ENCODE data around the gene ANKRD62.

ANKRD62 gene

GRCh38 chr18:12093520-12094257, at the start of gene ANKRD62:
Gene ANKRD62 (plus strand): TSS chr18:12093843. CDS start chr18:12094018, 175 bp downstream.
- H3K9me3 Mint-ChIP-seq, result no peaks in the 10 kb centered on the region
- H3K27me3 Mint-ChIP-seq (ENCODE audit: low read depth), result no peaks in the 10 kb centered on the region
- peaks cover 10% of the 10 kb centered on the region for H3K4me1 Mint-ChIP-seq (ENCODE audit: low read depth)
- no peak within 1 kb of the TSS for H3K4me3 Mint-ChIP-seq
- H3K27ac Mint-ChIP-seq, result no peak within 1 kb of the TSS
- H3K36me3 Mint-ChIP-seq (ENCODE audit: low read depth), result no peaks in the 10 kb centered on the region

DNA sequence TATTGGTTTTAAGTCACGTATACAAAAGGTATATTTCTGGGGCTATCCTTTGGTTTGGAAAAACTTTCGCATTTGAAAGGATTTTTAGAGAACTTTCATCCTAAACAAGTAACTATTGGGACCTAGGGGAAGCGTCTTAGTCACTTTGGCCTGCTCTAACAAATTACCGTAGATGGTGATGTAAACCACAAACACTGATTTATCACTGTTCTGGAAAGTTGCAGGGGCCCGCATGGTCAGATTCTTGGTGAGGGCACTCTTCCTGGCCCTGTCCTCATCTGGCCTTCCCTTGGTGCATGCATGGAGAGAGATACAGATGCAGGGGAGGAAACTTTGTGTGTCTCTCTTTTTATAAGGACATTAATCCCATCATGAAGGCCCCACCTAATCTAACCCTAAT, 49.1 kb upstream of the ANKRD62 start:
- Mint-ChIP-seq H3K9me3 (no peaks in the 10 kb centered on the region), H3K27ac (no peak overlapping the region), H3K4me3 (no peak overlapping the region), H3K4me1 (ENCODE audit: low read depth) (peaks cover 14% of the 10 kb centered on the region), H3K36me3 (ENCODE audit: low read depth) (no peaks in the 10 kb centered on the region), H3K27me3 (ENCODE audit: low read depth) (no peaks in the 10 kb centered on the region)

DNA sequence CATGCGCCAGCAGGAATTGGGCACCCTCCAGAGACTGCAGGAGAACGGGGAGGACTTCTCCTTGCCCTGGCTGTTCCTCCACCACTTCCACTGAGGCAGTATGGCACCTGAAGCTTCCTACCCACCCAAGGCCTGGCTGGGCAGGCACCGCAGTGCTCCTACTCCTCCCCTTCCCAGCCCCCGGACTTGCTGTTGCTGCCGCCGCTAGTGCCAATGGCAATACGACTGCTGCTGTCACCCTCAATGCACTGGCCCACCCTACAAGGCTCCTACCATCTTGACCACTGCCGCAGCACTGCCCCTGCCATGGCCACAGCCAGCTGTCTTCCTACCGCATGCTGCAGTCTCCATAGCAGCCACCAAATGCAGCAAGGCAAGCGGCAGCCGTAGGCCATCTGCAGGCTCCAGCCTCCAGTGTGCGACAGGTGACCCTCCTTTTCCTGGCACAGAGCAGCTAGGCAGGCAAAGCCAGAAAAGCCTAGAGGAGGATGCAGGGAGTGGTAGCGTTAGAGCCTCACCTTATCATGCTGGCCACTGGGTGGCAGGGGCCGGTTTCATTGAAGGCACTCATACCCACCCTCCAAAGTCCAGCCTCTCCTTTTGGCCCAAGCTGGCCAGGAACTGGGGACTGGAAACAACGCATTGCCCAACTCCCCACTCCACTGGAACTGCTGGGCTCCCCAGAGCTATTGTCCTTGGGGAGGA, 47.4 kb upstream of the ANKRD62 start:
- Mint-ChIP-seq H3K27me3 (ENCODE audit: low read depth) (no peaks in the 10 kb centered on the region), H3K4me1 (ENCODE audit: low read depth) (peaks cover 11% of the 10 kb centered on the region), H3K4me3 (no peak overlapping the region), H3K9me3 (no peaks in the 10 kb centered on the region), H3K36me3 (ENCODE audit: low read depth) (no peaks in the 10 kb centered on the region), H3K27ac (no peak overlapping the region)

GRCh38 chr18:12046751-12047335, 46.8 kb upstream of the ANKRD62 start:
- Mint-ChIP-seq H3K27me3 (ENCODE audit: low read depth) (peaks cover 2% of the 10 kb centered on the region), H3K9me3 (no peaks in the 10 kb centered on the region), H3K27ac (no peak overlapping the region), H3K4me3 (no peak overlapping the region), H3K36me3 (ENCODE audit: low read depth) (no peaks in the 10 kb centered on the region), H3K4me1 (ENCODE audit: low read depth) (peaks cover 7% of the 10 kb centered on the region)

DNA sequence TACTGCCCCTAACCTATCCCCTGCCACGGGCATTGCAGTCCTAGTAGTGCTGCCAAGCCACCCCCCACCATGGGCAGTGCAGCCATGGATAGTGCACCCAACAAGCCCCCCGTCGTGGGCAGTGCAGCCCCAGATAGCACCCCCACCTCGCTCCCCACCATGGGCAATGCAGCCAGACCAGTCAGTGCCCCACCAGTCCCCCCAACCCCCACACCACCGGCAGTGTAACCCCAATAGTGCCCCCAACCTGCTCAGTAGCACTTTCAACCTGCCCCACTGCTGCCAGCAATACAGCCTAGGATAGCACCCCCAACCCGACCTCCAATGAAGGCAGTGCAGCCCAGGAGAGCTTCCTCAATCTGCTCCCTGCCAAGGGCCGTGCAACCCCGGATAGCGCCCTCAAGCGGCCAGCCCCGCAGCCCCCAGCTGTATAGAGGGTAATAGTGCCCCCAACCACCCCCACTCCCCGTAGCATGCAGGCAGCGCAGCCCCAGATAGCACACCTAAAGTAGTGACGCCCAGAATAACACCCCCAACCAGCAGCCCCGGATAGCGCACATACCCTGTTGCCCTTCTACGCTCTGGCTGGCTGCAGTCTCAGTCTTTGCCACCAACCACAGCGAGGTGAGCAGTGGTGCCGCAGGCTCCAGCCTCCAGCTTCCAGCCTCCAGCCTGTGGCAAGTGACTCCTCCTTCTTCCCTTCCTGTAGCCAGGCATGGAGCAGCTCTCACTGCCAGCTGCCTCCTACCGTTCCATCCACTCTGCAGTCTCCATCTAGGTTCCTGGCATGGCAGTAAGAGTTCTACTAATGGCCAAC, 45.4 kb upstream of the ANKRD62 start:
- Mint-ChIP-seq H3K27ac (no peak overlapping the region), H3K4me3 (no peak overlapping the region)

GRCh38 chr18:12048827-12049175, 44.8 kb upstream of the ANKRD62 start:
- no peaks in the 10 kb centered on the region for H3K9me3 Mint-ChIP-seq
- no peak overlapping the region for H3K4me3 Mint-ChIP-seq
- H3K27me3 Mint-ChIP-seq (ENCODE audit: low read depth), result peaks cover 16% of the 10 kb centered on the region
- H3K4me1 Mint-ChIP-seq (ENCODE audit: low read depth), result peaks cover 4% of the 10 kb centered on the region
- no peaks in the 10 kb centered on the region for H3K36me3 Mint-ChIP-seq (ENCODE audit: low read depth)
- no peak overlapping the region for H3K27ac Mint-ChIP-seq

More for the DNA sequence above, 45.4 kb upstream of the ANKRD62 start:
- Mint-ChIP-seq H3K4me1 (ENCODE audit: low read depth) (peaks cover 4% of the 10 kb centered on the region), H3K27me3 (ENCODE audit: low read depth) (peaks cover 14% of the 10 kb centered on the region), H3K9me3 (no peaks in the 10 kb centered on the region), H3K36me3 (ENCODE audit: low read depth) (no peaks in the 10 kb centered on the region)

DNA sequence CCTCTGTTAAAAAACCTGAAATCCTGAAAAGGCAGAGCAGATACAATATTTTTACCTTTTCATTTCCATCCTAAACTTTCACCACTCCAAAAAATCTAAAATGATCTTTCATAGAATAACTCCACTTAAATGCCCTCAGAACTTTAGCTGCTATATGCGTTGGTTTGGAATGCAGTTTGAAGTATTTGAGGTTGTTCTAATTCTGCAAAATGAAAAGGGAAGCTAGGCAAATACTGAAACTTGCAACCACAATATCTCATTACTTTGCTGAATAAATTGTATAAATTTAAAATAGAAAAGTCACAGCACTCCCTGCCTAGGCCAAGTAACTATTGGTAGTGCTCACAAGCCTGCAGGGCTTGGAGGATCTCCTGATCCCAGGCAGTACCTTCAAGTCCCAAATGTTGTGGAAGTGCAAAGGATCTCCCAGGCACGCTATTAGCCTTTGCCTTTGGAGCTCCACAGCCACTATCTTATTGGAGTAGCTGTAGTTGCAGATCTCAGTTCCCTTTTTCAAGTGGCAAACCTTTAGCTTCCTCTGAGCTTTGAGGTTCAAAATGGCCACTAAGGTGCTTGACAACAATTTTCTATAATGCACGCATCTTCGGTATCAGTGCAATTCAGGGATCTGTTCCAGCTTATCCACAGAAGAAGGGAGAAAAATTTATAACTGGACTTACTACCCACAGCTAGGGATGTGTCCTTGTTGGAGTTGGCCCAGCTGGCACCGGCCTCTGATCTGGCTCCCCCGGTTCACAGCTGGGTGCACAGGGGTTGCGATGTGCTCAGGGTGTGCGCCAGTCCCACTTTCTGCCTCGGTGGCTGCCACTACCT, 43.4 kb upstream of the ANKRD62 start:
- H3K36me3 Mint-ChIP-seq (ENCODE audit: low read depth), result no peaks in the 10 kb centered on the region
- peaks cover 4% of the 10 kb centered on the region for H3K4me1 Mint-ChIP-seq (ENCODE audit: low read depth)
- peaks cover 16% of the 10 kb centered on the region for H3K27me3 Mint-ChIP-seq (ENCODE audit: low read depth)
- H3K9me3 Mint-ChIP-seq, result no peaks in the 10 kb centered on the region
- H3K4me3 Mint-ChIP-seq, result no peak overlapping the region
- H3K27ac Mint-ChIP-seq, result no peak overlapping the region

DNA sequence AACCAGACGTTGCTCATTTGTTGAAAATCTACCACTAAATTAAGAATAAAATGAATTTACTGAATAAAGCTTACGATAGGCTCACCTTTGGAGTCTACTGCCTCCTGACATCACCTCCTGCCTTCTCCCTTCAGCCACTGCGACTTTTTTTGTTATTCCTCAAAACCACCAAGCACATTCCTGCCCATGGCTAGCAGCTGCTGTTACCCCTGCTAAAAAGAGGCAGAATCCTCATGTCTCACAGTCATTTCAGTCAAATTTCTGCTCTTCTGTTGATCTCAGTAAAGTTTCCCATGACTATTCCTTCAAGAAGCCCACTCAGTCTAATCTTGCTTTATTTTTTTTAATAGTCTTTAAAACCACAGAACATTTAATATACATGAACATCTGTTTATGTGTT, 40.8 kb upstream of the ANKRD62 start:
- peaks cover 16% of the 10 kb centered on the region for H3K27me3 Mint-ChIP-seq (ENCODE audit: low read depth)
- H3K4me3 Mint-ChIP-seq, result no peak overlapping the region
- peaks cover 4% of the 10 kb centered on the region for H3K4me1 Mint-ChIP-seq (ENCODE audit: low read depth)
- no peaks in the 10 kb centered on the region for H3K36me3 Mint-ChIP-seq (ENCODE audit: low read depth)
- H3K27ac Mint-ChIP-seq, result no peak overlapping the region
- no peaks in the 10 kb centered on the region for H3K9me3 Mint-ChIP-seq

DNA sequence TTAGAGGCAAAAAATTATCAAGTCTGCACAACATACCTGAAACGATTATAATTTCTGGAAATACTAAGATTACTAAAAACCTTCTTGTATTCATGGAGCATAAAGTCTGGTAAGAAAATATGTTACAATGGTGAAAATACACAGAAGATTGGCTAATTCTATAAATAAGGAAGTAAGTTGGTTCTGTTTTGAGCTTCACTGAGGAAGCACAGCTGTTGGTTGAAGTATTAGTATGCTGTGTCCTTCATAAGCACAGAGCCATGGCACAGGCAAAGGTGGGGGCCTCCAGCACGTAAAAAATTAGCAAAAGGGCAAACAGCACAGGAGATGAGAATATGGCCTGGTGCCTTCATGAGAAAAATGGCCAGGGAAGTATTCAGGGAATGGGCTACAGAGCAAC, 40.4 kb upstream of the ANKRD62 start:
- H3K36me3 Mint-ChIP-seq (ENCODE audit: low read depth), result no peaks in the 10 kb centered on the region
- no peak overlapping the region for H3K27ac Mint-ChIP-seq
- H3K9me3 Mint-ChIP-seq, result no peaks in the 10 kb centered on the region
- no peak overlapping the region for H3K4me3 Mint-ChIP-seq
- peaks cover 4% of the 10 kb centered on the region for H3K4me1 Mint-ChIP-seq (ENCODE audit: low read depth)
- H3K27me3 Mint-ChIP-seq (ENCODE audit: low read depth), result peaks cover 16% of the 10 kb centered on the region

DNA sequence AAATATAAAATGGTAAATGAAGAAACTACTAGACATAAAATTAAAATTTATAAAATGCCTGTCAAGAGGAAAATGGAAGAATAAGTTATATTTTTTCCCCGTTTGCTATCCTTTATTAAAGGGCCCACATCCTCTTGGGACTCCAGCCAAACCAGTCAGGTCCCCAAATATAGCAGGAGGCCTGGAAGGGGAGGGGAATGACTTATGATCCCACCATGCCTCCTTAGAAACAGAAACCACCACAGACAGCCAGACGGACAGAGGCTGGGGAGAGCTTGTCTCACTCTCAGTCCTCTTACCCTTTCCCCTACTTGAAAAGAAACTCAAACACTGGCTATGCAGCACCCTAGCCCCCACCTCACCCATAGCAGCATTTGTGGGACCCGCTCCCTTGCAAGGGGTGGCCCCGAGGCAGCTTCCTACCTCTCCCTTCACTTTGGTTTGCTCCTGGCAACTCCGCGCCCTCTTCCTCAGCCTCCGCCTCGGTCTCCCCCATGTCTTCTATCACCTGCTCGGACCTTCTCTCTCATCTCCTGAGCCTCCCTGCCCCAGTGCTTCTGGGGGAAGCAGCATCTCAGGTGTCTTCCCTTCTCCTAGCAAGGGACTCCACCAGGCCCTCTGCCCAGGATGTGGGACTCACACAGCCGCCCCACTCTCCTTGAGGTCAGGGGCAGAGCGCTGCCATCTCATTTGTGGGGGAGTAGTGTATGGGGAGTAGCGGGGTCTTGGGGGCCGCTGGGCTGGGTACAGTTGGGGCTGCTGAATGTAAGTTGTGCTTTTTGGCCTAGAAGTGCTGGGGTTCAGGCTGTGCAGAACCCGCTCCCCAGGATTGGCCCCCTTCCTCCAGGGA, 37.4 kb upstream of the ANKRD62 start:
- Mint-ChIP-seq H3K27ac (no peak overlapping the region), H3K9me3 (no peaks in the 10 kb centered on the region), H3K27me3 (ENCODE audit: low read depth) (peaks cover 16% of the 10 kb centered on the region), H3K4me3 (no peak overlapping the region), H3K36me3 (ENCODE audit: low read depth) (no peaks in the 10 kb centered on the region), H3K4me1 (ENCODE audit: low read depth) (no peaks in the 10 kb centered on the region)

DNA sequence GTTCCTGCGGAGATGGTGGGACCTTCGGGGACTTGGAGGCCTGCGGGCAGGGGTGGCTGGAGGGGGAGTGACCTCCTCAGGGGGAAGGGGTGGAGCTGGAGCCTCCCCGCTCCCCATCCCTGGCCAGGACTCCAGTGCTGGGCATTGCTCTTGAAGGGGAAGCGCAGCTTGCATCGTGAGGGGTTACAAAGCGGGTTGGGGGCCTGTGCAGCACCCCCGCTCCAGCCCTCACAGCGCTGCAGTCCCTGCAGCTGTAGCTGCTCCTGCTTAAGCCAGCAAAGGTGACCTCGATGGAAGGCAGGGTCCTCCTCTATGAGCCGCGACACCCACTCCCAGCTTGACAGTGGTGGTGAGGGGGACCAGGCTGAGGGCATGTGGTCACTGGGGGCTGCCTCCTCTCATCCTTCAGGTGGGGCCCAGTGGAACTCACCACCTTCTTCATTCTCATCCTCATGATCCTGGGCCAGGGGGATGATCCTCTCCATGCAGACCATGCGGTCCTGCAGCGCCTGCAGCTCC, 36.7 kb upstream of the ANKRD62 start:
- Mint-ChIP-seq H3K27me3 (ENCODE audit: low read depth) (peaks cover 13% of the 10 kb centered on the region), H3K27ac (no peak overlapping the region), H3K4me1 (ENCODE audit: low read depth) (no peaks in the 10 kb centered on the region)

DNA sequence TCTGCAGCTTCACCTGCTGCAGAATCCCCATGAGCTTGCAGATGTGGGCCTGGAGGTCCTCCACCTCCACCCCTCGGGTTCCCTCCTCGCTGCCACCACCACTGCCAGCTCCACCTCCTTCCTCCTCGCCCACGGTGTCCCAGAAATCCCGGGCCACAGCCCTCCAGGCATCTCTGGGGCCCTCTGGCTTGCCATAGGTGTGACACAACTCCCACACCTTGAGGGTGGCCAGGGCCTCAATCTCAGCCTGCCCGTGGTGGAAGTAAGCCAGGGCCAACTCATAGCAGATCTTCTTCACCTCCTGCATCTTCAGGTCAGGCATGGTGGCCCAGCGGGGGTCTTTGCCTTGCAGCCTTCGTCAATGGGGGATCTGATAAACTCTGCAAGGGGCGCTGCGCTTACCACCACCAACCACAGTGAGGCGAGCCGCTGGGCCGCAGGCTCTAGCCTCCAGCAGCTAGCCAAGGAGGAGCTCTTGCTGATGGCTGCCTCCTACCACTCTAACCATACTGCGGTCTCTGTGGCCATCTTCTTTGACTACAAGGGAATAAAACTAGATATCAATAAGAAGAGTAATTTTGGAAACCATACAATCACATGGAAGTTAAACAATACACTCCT, 36.1 kb upstream of the ANKRD62 start:
- Mint-ChIP-seq H3K36me3 (ENCODE audit: low read depth) (no peaks in the 10 kb centered on the region), H3K27ac (no peak overlapping the region), H3K27me3 (ENCODE audit: low read depth) (peaks cover 8% of the 10 kb centered on the region), H3K4me3 (no peak overlapping the region), H3K9me3 (no peaks in the 10 kb centered on the region), H3K4me1 (ENCODE audit: low read depth) (no peaks in the 10 kb centered on the region)

More for the DNA sequence above, 36.7 kb upstream of the ANKRD62 start:
- H3K9me3 Mint-ChIP-seq, result no peaks in the 10 kb centered on the region
- H3K36me3 Mint-ChIP-seq (ENCODE audit: low read depth), result no peaks in the 10 kb centered on the region
- no peak overlapping the region for H3K4me3 Mint-ChIP-seq
